IPS DF 4.7 (cell line): ENCODE measurements around the gene RAD51B.
"Not testable (repeated sequence)": the region's sequence is repeated elsewhere in the genome, so short reads cannot be mapped to it uniquely, and the experiment has no call there.

Source experiments
- DNase-seq: peaks from one replicate; pipeline ENCODE4 v3.0.0-alpha.2; 2013; ENCODE audit warnings: low spot score; ENCODE audit errors: extremely low read depth

The RAD51B gene

DNA sequence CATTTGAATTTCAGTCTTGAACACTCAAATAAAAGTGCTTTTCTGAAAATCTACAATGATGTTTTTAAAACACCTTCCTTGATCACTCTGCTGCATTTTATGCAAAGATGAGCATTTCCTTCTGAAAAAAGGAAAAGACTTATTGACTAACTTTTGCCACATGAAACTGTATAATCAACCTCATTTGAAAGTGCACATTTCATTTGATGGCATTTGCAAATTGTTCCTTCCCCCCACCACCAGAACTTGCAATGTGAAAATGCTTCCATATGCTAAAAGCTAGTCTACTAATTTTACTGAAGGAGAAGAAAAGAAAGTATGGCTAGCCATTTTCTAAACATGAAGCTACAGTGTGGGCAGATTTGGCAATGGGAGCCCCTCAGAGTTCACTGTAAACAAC, 159.2 kb downstream of the RAD51B start:
- DNase-seq, result no peak

DNA sequence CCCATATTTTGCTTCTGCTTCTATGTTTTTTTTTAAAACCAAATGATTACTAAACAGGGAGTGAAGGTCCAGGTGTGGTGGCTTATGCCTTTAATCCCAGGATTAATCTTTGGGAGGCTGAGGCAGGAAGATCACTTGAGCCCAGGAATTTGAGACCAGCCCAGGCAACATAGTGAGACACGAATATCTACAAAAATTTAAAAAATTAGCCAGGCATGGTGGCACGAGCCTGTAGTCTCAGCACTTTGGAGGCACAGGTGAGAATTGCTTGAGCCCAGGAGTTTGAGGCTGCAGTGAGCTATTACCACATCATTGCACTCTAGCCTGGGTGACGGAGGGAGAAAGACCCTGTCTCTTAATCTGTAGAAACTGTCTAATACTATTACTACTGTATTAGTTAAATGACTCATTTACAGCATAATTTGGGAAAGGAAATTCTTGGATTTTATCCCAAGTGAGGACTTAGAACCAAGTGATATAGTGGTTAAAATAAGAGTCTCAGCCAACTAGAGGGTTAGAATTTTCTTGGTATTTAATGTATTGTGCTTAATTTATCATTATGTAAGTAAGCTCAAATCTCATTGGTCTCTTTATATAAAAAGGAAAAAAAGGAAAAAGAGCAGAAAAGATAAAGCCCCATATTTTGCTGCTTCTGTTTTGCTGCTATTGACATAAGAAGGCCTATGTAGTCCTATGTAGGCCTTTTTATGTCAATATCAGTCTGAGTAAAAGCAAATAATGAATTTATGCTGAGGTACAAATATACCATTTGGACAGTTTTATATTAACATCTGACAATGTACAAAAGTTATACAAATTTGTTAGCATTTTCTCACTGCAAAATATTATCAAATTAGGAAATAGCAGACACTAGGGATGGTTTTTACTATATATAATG, 163.4 kb downstream of the RAD51B start:
- no peak for DNase-seq

DNA sequence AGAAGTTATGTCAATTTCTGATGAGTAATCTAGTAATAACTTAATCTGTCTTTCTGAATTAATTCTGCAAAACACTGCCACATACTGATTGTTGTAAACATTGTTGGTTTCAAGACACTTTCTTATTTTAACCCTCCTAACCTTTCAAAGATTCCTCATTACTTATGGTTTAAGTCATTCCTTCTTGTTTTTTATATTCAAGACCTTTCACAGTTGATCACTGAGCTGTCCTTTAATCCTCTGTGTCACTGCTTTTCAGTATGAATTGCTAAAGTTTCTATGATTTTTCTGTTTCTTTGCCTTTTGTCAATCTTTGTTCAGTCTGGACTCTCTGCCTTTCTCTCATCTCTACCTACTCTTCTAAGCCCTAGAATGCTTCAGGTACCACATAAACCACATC, 164.7 kb downstream of the RAD51B start:
- DNase-seq, result no peak

DNA sequence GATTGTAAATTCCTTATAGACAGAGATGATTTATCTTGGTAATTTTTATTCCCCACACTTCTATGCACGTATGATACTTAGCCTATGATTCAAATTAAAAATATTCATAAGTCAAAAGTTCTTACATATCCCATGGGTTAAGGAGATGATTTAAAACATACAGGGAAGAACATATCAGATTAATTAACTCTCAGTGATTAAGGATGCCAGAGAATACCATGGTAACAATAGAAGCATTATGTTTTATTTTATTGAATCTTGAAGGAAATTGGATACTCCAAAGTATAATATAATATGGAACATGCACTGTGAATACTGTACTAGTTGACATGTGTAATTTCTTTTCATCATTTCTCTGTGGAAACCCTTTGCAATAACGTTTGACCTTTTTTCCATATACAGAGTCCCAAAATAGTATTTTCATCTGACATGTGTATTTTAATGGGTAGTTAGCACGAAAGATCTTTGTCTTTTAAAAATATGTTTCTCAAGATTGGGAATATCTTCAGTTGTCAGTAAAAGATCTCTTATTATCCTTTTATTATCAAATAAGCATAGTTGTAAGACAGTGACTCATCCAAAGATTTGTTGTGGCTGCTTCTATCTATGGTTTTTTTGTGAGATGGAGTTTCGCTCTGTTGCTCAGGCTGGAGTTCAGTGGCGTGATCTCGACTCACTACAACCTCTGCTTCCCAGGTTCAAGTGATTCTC, 166.7 kb downstream of the RAD51B start:
- DNase-seq, result no peak

DNA sequence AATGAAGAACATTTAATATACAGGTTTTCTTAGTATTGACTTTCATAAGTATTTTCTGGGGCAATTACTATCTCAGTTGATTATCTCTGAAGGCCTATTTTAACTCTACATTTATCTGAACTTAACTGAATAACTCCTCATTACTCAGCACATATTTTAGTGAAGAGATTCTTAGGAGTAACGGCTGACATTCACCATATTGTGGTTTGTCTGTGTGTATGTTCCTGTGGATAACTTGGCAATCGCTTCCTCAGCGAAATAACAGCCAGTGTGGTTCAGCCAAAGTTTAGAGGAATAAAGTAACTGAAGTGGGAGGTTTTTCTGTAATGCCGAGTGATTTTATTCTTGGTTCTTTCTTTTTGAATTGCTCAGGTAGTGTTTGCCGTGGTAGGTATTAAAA, 168.0 kb downstream of the RAD51B start:
- no peak for DNase-seq

DNA sequence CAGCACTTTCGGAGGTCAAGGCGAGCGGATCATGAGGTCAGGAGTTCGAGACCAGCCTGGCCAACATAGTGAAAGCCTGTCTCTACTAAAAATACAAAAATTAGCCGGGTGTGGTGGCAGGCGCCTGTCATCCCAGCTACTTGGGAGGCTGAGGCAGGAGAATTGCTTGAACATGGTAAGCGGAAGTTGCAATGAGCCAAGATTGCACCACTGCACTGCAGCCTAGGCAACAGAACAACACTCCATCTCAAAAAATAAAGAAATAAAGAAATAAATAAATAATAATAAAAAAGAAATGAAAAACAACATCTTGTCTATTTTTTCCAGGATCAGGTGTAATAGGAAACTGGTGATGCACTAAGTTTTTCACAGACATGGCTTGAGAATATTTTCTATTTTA, 168.6 kb downstream of the RAD51B start:
- not testable (repeated sequence) for DNase-seq

DNA sequence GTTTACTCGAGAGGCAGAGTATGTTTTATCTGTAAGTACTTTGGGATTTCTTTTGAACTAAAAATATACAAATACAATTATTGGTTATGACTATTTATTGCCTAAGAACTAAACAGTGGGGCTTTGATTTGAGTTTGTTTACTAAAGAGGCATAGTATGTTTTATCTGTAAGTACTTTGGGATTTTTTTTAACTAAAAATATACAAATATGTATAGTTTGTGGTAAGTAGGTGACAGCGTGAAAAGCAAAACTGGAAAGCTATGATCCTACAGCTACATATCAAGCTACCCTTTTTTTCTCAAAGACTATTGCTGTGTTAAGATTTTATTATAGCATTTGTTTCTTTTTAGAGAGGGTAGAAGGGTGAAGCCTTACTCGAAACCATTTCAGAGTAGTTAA, 171.0 kb downstream of the RAD51B start:
- no peak for DNase-seq

DNA sequence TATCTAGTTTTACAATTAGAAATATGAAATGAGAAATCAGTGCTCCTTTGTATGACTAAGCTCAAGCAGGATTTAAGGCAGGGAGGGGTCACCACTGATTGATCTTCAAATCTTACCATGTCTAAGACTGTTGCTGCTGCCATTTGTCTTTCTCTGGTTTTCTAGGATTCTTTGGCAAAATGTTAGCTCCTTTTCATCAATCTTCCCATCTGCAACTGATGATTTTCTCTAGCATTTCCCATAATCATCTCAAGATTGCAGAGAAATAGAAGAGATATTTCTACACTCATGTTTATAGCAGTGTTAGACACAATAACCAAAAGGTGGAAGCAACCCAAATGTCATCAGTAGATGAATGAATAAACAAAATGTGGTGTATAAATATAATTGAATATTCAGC, 175.0 kb downstream of the RAD51B start:
- no peak for DNase-seq

DNA sequence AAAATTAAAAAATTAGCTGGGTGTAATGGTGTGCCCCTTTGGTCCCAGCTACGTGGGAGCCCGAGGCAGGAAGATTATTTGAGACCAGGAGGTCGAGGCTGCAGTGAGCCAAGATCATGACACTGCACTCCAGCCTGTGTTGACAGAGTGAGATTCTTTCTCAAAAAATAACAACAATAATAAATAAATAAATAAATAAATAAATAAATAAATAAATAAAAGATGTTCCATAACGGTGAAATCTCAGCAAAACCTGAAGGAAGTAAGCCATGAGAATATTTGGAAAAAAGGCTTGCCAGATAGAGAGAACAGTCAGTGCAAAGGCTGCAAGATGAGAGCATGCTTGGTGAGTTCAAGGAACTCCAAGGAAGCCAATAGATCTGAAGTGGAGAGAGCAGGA, 176.7 kb downstream of the RAD51B start:
- DNase-seq, result no peak

DNA sequence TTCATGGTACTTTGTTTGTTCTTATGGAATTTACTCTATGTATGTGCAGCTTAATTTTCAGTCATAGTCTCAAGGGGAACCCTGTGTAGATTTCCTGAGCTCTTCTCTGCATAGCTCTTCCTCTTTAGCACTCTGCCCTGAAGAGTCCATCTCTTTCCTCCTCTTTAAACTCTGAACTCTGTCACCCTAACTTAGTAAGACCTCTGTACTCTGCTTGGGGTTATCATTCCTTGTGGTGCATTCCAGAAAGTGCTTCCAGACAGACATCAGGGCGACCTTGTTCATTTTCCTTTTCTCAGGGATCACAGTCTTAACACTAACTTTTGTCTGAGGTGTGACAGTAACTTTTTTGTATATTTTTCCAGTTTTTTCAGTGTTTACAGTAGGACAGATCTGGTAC, 179.3 kb downstream of the RAD51B start:
- DNase-seq, result no peak

DNA sequence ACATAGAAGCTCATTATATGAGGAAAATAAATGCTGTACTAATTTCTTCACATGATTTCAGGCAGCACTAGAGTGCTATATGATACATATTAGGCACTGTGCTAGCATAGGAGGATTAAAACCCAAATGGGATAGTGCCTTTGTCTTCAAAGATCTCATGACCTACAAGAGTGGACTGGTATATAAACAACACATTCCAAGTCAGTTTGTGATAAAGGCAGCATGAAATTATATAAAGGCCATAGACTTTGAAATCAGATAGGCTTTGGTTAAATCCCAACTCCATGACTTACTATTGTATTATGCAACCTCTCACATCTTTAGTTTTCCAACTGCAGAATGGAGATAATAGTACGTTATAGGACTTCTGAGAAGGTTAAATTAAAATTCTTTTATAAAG, 179.7 kb downstream of the RAD51B start:
- no peak for DNase-seq

DNA sequence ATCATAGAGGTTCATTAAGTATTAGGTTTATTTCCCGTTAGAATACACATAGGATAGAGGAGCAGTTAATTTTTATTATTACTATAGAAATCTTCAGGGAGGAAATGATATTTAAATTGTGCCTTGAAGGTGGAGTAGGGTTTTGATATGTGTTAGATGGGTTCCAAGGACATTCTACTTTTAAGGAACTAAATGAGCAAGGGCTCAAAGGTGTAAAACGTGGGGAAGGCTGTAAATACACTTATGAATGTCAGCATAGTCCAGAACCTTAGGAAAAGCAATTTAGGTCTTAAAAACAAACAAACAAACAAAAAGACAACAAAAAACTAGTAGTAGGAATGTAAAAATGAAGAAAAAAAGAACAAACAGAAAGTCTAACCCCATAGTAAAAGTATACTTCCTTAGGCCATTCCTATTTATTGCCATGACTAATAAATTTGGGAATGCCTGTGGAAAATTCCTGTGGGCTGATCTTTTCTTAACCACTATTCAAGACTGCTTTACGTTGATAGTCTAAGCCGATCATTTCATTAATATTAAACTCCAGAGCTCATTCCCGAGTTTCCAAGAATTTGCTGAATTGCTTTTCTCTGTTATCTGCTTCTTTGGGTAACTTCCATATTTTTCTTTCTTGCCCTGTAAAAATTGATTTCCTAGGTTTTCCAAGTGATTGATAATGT, 180.3 kb downstream of the RAD51B start:
- no peak for DNase-seq

DNA sequence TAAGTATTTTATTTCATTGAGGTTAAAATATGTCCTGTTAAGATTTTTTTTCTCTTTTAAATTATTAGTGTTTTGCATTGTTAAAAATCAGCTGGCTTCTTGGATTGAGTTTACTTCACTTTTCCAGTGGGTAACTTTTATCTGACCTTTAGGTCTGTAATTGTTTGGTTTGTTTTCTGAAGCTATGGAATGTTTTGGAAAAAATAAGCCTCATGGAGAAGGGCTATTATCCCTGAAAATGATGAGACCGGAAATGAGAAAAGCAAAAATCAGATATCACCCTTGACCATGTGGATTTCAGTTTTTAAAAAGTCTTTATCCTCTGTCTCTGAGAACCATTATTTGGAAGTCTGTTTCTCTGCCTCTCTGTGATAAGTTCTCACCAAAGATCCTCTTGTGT, 180.9 kb downstream of the RAD51B start:
- no peak for DNase-seq

DNA sequence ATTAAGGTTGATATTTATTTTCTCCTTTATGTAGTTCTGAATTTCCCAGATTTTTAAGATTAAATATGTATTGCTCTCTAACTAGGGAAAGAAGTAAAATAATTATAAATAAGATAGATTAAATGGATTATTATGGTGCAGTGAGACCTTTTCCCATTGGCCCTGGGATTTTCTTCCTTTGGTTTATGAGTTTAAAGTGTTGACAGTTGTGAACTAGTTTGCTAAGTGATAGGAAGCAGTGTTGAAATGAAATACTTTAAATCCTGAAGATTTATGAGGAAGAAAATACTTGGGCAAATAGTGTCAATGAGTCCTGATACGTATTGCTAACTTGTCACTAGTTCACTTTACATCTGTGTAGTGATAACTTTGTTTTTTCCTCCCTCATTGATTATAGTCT, 188.9 kb downstream of the RAD51B start:
- DNase-seq, result no peak

DNA sequence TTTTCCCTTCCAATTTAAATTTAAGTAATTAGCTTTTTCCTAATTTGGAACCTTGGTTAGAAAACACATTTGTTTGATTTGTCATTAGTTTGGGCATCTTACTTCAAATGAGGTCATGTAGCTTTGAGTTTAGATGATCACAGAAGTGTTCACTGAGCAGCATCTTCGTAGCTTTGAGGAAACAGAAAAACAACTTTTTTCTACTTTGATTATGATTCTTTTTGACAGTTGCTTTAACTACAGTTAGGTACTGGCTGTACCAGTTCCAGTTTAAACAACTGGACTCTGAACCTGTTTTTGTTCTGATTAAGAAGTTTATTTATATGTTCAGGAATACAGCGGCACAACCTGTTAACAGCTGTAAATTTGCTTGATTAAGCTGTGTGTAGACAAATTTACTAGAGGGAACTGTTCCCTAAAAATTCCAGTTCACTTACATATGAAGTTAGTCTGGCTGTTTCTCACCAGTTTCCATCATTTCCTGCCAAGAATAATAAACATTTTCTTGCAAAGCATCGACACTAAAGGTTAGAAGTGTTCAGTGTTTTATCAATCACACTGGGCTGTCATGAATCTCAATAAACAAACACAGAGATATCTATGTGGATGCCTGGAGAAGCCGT, 191.9 kb downstream of the RAD51B start:
- DNase-seq, result no peak

DNA sequence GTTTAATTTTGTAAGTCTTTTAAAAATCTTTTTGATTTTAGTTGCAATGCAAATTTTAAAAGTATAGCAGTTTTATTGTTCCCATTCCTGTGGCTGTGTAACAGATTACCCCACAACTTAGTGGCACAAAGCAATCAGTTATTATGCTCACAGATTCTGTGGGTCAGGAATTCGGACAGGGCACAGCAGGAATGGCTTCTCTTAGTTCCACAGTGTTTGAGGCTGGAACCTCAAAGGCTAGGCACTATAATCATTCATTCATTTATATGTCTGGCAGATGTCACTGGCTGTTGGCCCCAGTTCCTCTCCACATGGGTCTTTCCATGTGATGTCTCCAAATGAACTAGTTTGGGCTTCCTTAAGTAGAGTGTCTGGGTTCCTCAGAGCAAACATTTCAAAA, 193.3 kb downstream of the RAD51B start:
- no peak for DNase-seq

DNA sequence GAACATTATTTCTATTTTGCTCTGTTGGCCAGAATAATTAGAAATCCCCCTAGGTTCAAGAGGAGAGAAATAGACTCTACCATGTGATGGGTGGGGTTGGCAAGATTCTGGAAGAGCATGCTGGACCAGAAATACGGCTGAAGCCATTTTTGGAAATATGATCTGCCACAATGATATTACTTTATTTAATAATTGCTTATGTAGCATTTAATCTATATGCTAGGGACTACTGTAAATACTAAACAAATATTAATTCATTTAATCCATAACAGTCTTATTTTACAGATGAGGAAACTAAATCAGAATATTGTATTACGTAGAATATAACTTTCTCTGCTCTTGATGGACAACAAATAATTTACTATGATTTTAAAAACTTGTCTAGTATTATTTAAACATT, 193.7 kb downstream of the RAD51B start:
- DNase-seq, result no peak

DNA sequence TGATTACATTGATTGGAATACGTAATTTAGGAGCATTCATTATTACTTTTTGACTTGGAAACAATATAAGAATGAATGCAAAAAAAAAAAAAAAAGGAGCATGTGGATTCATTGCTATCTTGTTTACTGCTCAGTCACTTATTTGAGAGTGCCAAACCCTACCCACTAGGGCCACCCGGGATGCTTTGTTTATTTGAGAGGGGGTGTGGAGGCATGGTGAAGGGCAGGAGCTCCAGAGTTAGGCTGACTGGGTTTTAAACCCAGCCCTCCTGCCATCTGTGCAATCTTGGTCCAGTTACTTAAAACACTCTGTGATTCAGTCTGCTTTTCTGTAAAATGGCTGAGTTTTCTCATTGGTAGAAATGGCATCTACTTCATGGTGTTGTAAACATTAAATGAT, 195.2 kb downstream of the RAD51B start:
- DNase-seq, result no peak

DNA sequence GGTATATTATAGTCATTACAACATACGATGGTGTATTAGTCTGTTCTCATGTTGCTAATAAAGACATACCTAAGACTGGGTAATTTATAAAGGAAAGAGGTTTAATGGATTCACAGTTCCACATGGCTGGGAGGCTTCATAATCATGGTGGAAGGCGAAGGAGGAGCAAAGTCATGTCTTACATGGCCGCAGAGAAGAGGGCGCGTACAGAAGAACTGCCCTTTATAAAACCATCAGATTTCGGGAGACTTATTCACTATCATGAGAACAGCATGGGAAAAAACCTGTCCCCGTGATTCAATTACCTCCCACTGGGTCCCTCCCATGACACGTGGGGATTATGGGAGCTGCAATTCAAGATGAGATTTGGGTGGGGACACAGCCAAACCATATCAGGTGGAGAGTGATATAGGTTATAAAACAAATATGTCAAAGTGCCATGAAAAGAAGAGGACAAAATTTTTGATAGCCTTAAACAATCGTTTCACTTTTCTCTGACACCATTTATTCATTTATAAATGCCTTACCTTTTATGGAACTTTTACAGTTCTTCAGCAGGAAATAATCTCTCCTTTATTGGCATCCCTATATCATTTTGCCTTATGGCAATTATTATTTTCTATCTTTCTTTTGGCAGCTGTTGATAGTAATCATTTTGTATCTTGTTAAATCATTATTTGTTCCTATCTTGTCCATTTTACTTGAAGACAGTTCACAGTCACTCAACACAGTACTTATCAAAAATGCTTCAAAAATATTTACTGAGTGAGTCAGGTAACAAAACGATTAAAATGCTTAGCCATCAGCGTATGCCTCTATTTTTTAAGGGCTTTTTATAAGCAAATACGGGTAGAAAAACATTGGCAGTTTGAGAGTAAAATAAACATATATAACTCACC, 196.0 kb downstream of the RAD51B start:
- DNase-seq, result no peak

DNA sequence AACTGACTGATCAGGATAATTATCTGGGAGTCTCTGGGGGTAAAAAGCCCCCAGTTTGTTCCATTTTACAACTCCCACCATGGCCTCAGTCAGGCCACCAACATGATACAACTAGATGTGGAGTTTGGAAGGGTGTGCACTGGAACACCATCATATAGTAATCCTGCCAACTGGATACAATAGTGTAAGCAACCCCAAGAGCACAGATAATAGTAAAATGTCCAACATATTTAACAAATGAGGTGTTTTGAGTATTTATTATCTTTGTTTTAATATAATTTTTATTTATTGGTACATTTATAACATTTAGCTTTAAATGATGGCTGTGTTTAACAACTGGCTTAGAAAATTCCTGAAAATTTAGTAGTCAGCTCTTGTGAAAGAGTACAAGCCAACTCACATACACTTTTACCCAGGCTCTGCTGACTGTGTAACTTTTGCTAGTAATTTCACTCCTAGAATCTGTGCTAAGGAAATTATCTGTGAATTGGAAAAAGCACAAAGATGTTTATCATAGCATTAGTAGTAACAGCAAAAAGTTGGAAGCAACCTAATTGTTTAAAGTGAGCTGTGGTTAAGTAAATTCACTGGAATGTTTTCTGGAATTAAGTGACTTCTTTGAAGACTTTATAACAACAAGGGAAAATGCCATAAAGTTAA, 196.8 kb downstream of the RAD51B start:
- no peak for DNase-seq
